ENCODE results near the gene TRIM6.
"Not testable (repeated sequence)": the region's sequence is repeated elsewhere in the genome, so short reads cannot be mapped to it uniquely, and the experiment has no call there.

TRIM6 gene

GRCh38 chr11:5605849-5606248 is 9.4 kb downstream of the TRIM6 start:
- no peak for DNase-seq (ENCODE audit: low spot score)

- no peak for DNase-seq (ENCODE audit: low spot score)
Measured at GRCh38 chr11:5608808-5609207, 12.4 kb downstream of the TRIM6 start.

GRCh38 chr11:5610446-5610845 is 14.0 kb downstream of the TRIM6 start:
- DNase-seq (ENCODE audit: low spot score) = no peak

GRCh38 chr11:5611627-5612026 is 15.2 kb downstream of the TRIM6 start:
- DNase-seq (ENCODE audit: low spot score) = no peak

GRCh38 chr11:5618807-5619206 is 22.4 kb downstream of the TRIM6 start:
- DNase-seq (ENCODE audit: low spot score) = no peak

GRCh38 chr11:5620651-5621521 is 24.4 kb downstream of the TRIM6 start:
- DNase-seq (ENCODE audit: low spot score) = no peak

GRCh38 chr11:5621580-5621979 is 25.1 kb downstream of the TRIM6 start:
- DNase-seq (ENCODE audit: low spot score) = no peak

- no peak for DNase-seq (ENCODE audit: low spot score)
Measured at GRCh38 chr11:5622802-5623201, 26.4 kb downstream of the TRIM6 start.

GRCh38 chr11:5624489-5625279 is 28.2 kb downstream of the TRIM6 start, which contains the start of gene TRIM34:
TSS of gene TRIM34 (plus strand) at chr11:5625001. CDS start at chr11:5632332, 7,331 bp downstream.
- peak; percentile 49 for DNase-seq (ENCODE audit: low spot score)

GRCh38 chr11:5625281-5625680 is 28.8 kb downstream of the TRIM6 start:
- no peak for DNase-seq (ENCODE audit: low spot score)

GRCh38 chr11:5626196-5626595 is 29.8 kb downstream of the TRIM6 start:
- no peak for DNase-seq (ENCODE audit: low spot score)

GRCh38 chr11:5631417-5631816 is 35.0 kb downstream of the TRIM6 start:
- no peak for DNase-seq (ENCODE audit: low spot score)

- no peak for DNase-seq (ENCODE audit: low spot score)
Measured at GRCh38 chr11:5631969-5632635, 35.7 kb downstream of the TRIM6 start.

- DNase-seq (ENCODE audit: low spot score) = no peak
Measured at GRCh38 chr11:5639953-5640352, 43.5 kb downstream of the TRIM6 start.

- no peak for DNase-seq (ENCODE audit: low spot score)
Measured at GRCh38 chr11:5643585-5643984, 47.1 kb downstream of the TRIM6 start.

- no peak for DNase-seq (ENCODE audit: low spot score)
Measured at GRCh38 chr11:5646139-5646538, 49.7 kb downstream of the TRIM6 start.

GRCh38 chr11:5655474-5655873 is 59.0 kb downstream of the TRIM6 start:
- no peak for DNase-seq (ENCODE audit: low spot score)

GRCh38 chr11:5656956-5657355 is 60.5 kb downstream of the TRIM6 start:
- not testable (repeated sequence) for DNase-seq (ENCODE audit: low spot score)

GRCh38 chr11:5658318-5658717 is 61.9 kb downstream of the TRIM6 start:
- DNase-seq (ENCODE audit: low spot score) = no peak
